K562 (cell line): Measurements from ENCODE around the gene ZMYM4.

ENCODE experiments used
- CTCF ChIP-seq, 3 experiments: IDR thresholded peaks in 2 of 3; conservative IDR thresholded peaks in 1 of 3; 2 replicates each; pipeline ENCODE4 v1.5.1; 2011 to 2012; ENCODE audit warnings: low read length in 3 of 3, mild to moderate bottlenecking in 3 of 3, control low read depth in 2 of 3, improper control_type of control experiment in 1 of 3, inconsistent platforms in 1 of 3, low read depth in 1 of 3, mixed read lengths in 1 of 3, moderate library complexity in 1 of 3; ENCODE audit not compliant: insufficient read depth in 2 of 3
- ELK1 ChIP-seq: sonication (generic); formaldehyde crosslinking; IDR thresholded peaks from 2 replicates; pipeline ENCODE4 v1.8.1; 2022; ENCODE audit warnings: missing genetic modification reagents
- EZH2 ChIP-seq: IDR thresholded peaks from 2 replicates; pipeline ENCODE4 v1.6.1; 2012; ENCODE audit warnings: low read depth, mild to moderate bottlenecking, inconsistent platforms, low read length, borderline replicate concordance
- GTF2B ChIP-seq: IDR thresholded peaks from 2 replicates; pipeline ENCODE4 v1.6.1; 2011; ENCODE audit not compliant: insufficient read length; ENCODE audit errors: extremely low read depth
- POLR2A ChIP-seq: fragments of 450-650 bp; conservative IDR thresholded peaks from 2 replicates; pipeline ENCODE4 v1.6.1; 2016
- RCOR1 ChIP-seq, 2 experiments: IDR thresholded peaks; 2 replicates each; pipeline ENCODE4 v1.6.1; 2012; ENCODE audit warnings: low read depth in 2 of 2, low read length in 2 of 2, borderline replicate concordance in 1 of 2, improper control_type of control experiment in 1 of 2
- STAT6 ChIP-seq: sonication (generic); formaldehyde crosslinking; IDR thresholded peaks from 2 replicates; pipeline ENCODE4 v1.8.1; 2023; ENCODE audit warnings: mild to moderate bottlenecking, missing genetic modification reagents
- TAF1 ChIP-seq: IDR thresholded peaks from 2 replicates; pipeline ENCODE4 v1.6.1; 2011; ENCODE audit warnings: mild to moderate bottlenecking, low read length, moderate library complexity; ENCODE audit not compliant: insufficient read depth, control insufficient read depth, severe bottlenecking; ENCODE audit errors: extremely low read depth
- TFAP4 ChIP-seq: sonication (generic); formaldehyde crosslinking; IDR thresholded peaks from 2 replicates; pipeline ENCODE4 v1.8.0; 2022; ENCODE audit warnings: missing genetic modification reagents, mild to moderate bottlenecking, moderate library complexity, borderline replicate concordance
- ZFX ChIP-seq: sonication (generic); formaldehyde crosslinking; IDR thresholded peaks from 2 replicates; pipeline ENCODE4 v1.8.0; 2022; ENCODE audit warnings: mild to moderate bottlenecking, missing genetic modification reagents, moderate library complexity
- ZMIZ1 ChIP-seq, 2 experiments: fragments of 150-350 bp in 1 of 2; IDR thresholded peaks; 2 replicates each; pipeline ENCODE4 v1.6.1; 2012 to 2016; ENCODE audit warnings: low read depth in 2 of 2, low read length in 2 of 2, mild to moderate bottlenecking in 1 of 2, moderate library complexity in 1 of 2
- ZNF589 ChIP-seq: fragments of 200-800 bp; sonication (Bioruptor generic); IDR thresholded peaks from 2 replicates; pipeline ENCODE4 v1.6.1; 2016; ENCODE audit warnings: low read depth, missing genetic modification characterization, missing compliant biosample characterization
- TF ChIP-seq, protein P1 (sequence below), 2 experiments: IDR thresholded peaks; 2 replicates each; pipeline ENCODE4 v1.6.1; 2011; ENCODE audit warnings: borderline replicate concordance in 1 of 2, control low read depth in 1 of 2, low read depth in 1 of 2, low read length in 1 of 2, mild to moderate bottlenecking in 1 of 2, mixed read lengths in 1 of 2, moderate library complexity in 1 of 2; ENCODE audit not compliant: insufficient read depth in 1 of 2, insufficient read length in 1 of 2, poor library complexity in 1 of 2, severe bottlenecking in 1 of 2; ENCODE audit errors: extremely low read depth in 1 of 2

DNA sequence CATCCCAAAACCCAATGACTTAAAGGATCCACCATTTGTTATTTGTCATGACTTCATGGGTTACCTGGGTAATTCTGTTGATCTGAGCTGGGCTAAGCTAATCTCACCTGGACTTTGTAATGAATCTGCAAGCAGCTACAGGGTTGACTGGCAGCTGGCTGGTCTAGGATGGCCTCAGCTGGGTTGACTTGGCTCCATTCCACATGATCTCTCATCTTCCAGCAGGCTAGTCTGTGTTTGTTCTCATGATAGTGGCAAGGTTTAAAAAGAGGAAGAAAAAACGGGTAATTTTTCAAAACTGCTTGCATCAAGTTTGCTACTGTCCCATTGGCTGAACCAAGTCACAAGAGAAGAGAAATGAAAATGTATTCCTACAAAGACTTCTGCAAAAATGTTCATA lies 24.8 kb upstream of the ZMYM4 start:
- TF ChIP-seq ZMIZ1 (IDR thresholded peaks at IDR 0.05; ENCODE audit: low read depth in 2 of 2, low read length in 2 of 2) = no peak
- no peak for TF ChIP-seq STAT6
- no peak for TF ChIP-seq ZFX (CRISPR knock-in tag)
- no peak for TF ChIP-seq RCOR1 (IDR thresholded peaks at IDR 0.05; ENCODE audit: borderline replicate concordance in 1 of 2, low read depth in 2 of 2, low read length in 2 of 2)
- no peak for TF ChIP-seq ZNF589
- TF ChIP-seq CTCF (IDR thresholded peaks at IDR 0.05 in 2 of 3, conservative IDR thresholded peaks at IDR 0.05 in 1 of 3; ENCODE audit: insufficient read depth in 2 of 3, low read depth in 1 of 3, low read length in 3 of 3) = no peak
- TF ChIP-seq GTF2B = no peak
- TF ChIP-seq, protein P1, sequence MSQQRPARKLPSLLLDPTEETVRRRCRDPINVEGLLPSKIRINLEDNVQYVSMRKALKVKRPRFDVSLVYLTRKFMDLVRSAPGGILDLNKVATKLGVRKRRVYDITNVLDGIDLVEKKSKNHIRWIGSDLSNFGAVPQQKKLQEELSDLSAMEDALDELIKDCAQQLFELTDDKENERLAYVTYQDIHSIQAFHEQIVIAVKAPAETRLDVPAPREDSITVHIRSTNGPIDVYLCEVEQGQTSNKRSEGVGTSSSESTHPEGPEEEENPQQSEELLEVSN (IDR thresholded peaks at IDR 0.05; ENCODE audit: borderline replicate concordance in 1 of 2, extremely low read depth in 1 of 2, insufficient read depth in 1 of 2, insufficient read length in 1 of 2, low read depth in 1 of 2, low read length in 1 of 2, poor library complexity in 1 of 2, severe bottlenecking in 1 of 2) = no peak
- TF ChIP-seq POLR2A = no peak
- no peak for TF ChIP-seq TFAP4 (CRISPR knock-in tag)
- TF ChIP-seq TAF1 = no peak
- TF ChIP-seq EZH2 = no peak
- TF ChIP-seq ELK1 (CRISPR knock-in tag) = no peak
